ENCODE results near the gene KRTAP5-9.
"Not testable (repeated sequence)": the region's sequence is repeated elsewhere in the genome, so short reads cannot be mapped to it uniquely, and the experiment has no call there.

GRCh38 chr11:71526796-71527575, 21.2 kb upstream of the KRTAP5-9 start, which contains the start of gene KRTAP5-7:
- TF ChIP-seq EZH2 (IDR thresholded peaks at IDR 0.05); FOXP2 (optimal IDR thresholded peaks at IDR 0.05; ENCODE audit: control extremely low read depth, extremely low read length, insufficient read depth); POLR2AphosphoS5 (IDR thresholded peaks at IDR 0.05; ENCODE audit: borderline replicate concordance, low read depth, low read length): not testable (repeated sequence)

Measured in SK-N-MC (cell line).